ENCODE results near the gene ZNF286A. TPM values are rescaled to one million over a fixed set of nuclear protein-coding genes. Genes with fewer than 3 reads are reported as not detected.

The ZNF286A gene
- total RNA-seq, 1 experiment from 2014 or later, result 25.5 TPM

DNA sequence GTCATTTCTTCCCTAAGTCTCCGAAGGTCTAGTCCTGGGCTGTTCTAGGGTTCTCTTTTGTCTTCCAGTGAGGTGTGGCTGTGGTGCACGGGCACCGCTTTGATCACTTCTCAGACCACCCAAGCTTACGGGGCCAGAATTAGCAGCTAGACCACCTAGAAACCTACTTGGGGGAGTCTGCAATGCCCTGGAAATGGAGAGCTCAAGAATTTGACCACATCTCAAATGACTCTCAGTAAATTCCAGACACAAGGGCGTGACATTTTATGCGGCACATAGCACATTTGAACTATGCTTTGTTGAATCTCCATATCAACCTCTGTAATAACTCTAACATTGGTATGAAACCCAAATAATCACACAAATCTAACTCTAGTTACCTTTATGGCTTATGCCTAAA is 40.3 kb upstream of the ZNF286A start:
- H3K9me3 ChIP-seq (ENCODE audit: control insufficient read depth, insufficient read depth, low read depth, low read length), result no peaks in the 10 kb centered on the region
- ChIA-PET POLR2A (no interaction called here), CTCF (no interaction called here)
- TF ChIP-seq, protein P1, sequence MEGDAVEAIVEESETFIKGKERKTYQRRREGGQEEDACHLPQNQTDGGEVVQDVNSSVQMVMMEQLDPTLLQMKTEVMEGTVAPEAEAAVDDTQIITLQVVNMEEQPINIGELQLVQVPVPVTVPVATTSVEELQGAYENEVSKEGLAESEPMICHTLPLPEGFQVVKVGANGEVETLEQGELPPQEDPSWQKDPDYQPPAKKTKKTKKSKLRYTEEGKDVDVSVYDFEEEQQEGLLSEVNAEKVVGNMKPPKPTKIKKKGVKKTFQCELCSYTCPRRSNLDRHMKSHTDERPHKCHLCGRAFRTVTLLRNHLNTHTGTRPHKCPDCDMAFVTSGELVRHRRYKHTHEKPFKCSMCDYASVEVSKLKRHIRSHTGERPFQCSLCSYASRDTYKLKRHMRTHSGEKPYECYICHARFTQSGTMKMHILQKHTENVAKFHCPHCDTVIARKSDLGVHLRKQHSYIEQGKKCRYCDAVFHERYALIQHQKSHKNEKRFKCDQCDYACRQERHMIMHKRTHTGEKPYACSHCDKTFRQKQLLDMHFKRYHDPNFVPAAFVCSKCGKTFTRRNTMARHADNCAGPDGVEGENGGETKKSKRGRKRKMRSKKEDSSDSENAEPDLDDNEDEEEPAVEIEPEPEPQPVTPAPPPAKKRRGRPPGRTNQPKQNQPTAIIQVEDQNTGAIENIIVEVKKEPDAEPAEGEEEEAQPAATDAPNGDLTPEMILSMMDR (IDR thresholded peaks at IDR 0.05), result no peak
- TF ChIP-seq POLR2AphosphoS5 (IDR thresholded peaks at IDR 0.05; ENCODE audit: low read depth, low read length), result no peak
- TF ChIP-seq TCF7L2 (IDR thresholded peaks at IDR 0.05; ENCODE audit: low read depth, low read length), result no peak
- TF ChIP-seq REST (IDR thresholded peaks at IDR 0.05; ENCODE audit: insufficient read depth in 1 of 2, low read depth in 2 of 2, low read length in 1 of 2), result no peak
- no peak for TF ChIP-seq SIN3A (IDR thresholded peaks at IDR 0.05; ENCODE audit: borderline replicate concordance, insufficient read depth, low read depth, low read length)
- H3K4me3 ChIP-seq (ENCODE audit: low read depth in 2 of 2, low read length in 2 of 2), result no peak overlapping the region
- no peaks in the 10 kb centered on the region for H3K27me3 ChIP-seq (ENCODE audit: control insufficient read depth, insufficient read depth, low read length)
- no TSS peak for BruUV-seq (replicated peaks)
- in situ Hi-C loops (cut with HindIII; ENCODE audit: low pct_unique_long_range_greater_than_20kb, low sequenced_read_pairs), result no loop called here
- intact Hi-C loops (cut with micrococcal nuclease; ENCODE audit: unreplicated experiment), result no loop called here
- no peak overlapping the region for H3K27ac ChIP-seq (ENCODE audit: low read length)
- DNase-seq (ENCODE audit: low read depth, low spot score), result no peak
- H3K4me1 ChIP-seq (ENCODE audit: control insufficient read depth, insufficient read depth, low read length), result no peaks in the 10 kb centered on the region
- no peak for ATAC-seq
- peaks cover 2% of the 10 kb centered on the region; the same call in 1 of the 2 replicates for H3K36me3 ChIP-seq (ENCODE audit: control insufficient read depth, insufficient read depth, low read length)

DNA sequence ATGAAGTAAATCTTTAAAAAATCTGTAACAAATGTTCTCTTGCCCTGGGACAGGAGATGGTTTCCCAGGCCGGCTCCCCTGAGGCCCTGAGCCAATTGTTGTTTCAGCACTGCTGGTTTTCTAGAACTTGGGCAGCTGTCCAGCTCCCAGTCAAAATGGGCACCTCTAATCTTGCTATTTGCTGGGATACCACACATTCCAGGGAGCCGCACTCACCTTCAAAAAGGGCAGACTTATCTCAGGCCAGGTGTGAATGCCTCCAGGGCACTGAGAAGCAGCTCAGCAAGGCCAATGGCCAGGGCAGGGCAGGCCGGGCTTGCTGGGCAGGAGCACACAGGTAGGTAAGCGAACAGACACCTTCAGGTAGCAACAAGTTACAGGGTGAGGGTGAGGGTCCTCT is 39.9 kb upstream of the ZNF286A start:
- intact Hi-C loops (cut with micrococcal nuclease; ENCODE audit: unreplicated experiment), result no loop called here
- no peaks in the 10 kb centered on the region for H3K27me3 ChIP-seq (ENCODE audit: control insufficient read depth, insufficient read depth, low read length)
- POLR2A ChIA-PET, result no interaction called here

More for the DNA sequence above, 39.9 kb upstream of the ZNF286A start:
- no peak overlapping the region for H3K27ac ChIP-seq (ENCODE audit: low read length)
- CTCF ChIA-PET, result no interaction called here
- BruUV-seq (replicated peaks), result no TSS peak
- DNase-seq (ENCODE audit: low read depth, low spot score) (no peak), ATAC-seq (no peak)
- H3K4me1 ChIP-seq (ENCODE audit: control insufficient read depth, insufficient read depth, low read length), result no peaks in the 10 kb centered on the region
- H3K36me3 ChIP-seq (ENCODE audit: control insufficient read depth, insufficient read depth, low read length), result peaks cover 2% of the 10 kb centered on the region; the same call in 1 of the 2 replicates
- no peak for TF ChIP-seq POLR2AphosphoS5 (IDR thresholded peaks at IDR 0.05; ENCODE audit: low read depth, low read length)
- no peak for TF ChIP-seq REST (IDR thresholded peaks at IDR 0.05; ENCODE audit: insufficient read depth in 1 of 2, low read depth in 2 of 2, low read length in 1 of 2)
- TF ChIP-seq TCF7L2 (IDR thresholded peaks at IDR 0.05; ENCODE audit: low read depth, low read length), result no peak
- TF ChIP-seq, protein P1 (IDR thresholded peaks at IDR 0.05), result no peak
- TF ChIP-seq SIN3A (IDR thresholded peaks at IDR 0.05; ENCODE audit: borderline replicate concordance, insufficient read depth, low read depth, low read length), result no peak
- H3K9me3 ChIP-seq (ENCODE audit: control insufficient read depth, insufficient read depth, low read depth, low read length), result no peaks in the 10 kb centered on the region
- H3K4me3 ChIP-seq (ENCODE audit: low read depth in 2 of 2, low read length in 2 of 2), result no peak overlapping the region
- in situ Hi-C loops (cut with HindIII; ENCODE audit: low pct_unique_long_range_greater_than_20kb, low sequenced_read_pairs), result no loop called here
